ENCODE data around the gene EHMT1. TPM values are rescaled to one million over a fixed set of nuclear protein-coding genes. Genes with fewer than 3 reads are reported as not detected.

Gene EHMT1
- polyA plus RNA-seq, 1 experiment, result 23.3 TPM

DNA sequence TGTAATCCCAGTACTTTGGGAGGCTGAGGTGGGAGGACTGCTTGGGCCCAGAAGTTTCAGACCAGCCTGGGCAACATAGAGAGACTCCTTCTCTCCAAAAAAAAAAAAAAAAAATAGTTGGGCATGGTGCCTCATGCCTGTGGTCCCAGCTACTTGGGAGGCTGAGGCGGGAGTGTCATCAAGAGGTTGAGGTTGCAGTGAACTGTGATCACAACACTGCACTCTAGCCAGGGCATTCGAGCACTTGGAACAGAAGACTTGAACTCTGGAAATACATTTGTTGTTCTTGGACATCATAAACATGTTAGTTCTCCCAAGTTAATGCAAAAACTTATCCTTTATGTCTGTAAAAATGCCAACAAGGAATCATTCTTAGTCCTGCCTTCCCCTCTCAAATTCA is 29.6 kb downstream of the EHMT1 start:
- CTCF ChIA-PET, result interaction anchor here (0.8 to 0.9 kb wide), 2 partner anchors 12 to 17 kb away, joined by 3 read pairs; no protein-coding TSS in a partner anchor
- Histone ChIP-seq H3K36me3 (ENCODE audit: control insufficient read depth, insufficient read depth, low read length) (peaks cover 5% of the 10 kb centered on the region; the same call in 1 of the 2 replicates), H3K27me3 (ENCODE audit: control insufficient read depth, insufficient read depth, low read length) (no peaks in the 10 kb centered on the region), H3K4me3 (ENCODE audit: low read depth, low read length) (no peak overlapping the region)
- TF ChIP-seq, protein P1, sequence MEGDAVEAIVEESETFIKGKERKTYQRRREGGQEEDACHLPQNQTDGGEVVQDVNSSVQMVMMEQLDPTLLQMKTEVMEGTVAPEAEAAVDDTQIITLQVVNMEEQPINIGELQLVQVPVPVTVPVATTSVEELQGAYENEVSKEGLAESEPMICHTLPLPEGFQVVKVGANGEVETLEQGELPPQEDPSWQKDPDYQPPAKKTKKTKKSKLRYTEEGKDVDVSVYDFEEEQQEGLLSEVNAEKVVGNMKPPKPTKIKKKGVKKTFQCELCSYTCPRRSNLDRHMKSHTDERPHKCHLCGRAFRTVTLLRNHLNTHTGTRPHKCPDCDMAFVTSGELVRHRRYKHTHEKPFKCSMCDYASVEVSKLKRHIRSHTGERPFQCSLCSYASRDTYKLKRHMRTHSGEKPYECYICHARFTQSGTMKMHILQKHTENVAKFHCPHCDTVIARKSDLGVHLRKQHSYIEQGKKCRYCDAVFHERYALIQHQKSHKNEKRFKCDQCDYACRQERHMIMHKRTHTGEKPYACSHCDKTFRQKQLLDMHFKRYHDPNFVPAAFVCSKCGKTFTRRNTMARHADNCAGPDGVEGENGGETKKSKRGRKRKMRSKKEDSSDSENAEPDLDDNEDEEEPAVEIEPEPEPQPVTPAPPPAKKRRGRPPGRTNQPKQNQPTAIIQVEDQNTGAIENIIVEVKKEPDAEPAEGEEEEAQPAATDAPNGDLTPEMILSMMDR (IDR thresholded peaks at IDR 0.05; ENCODE audit: insufficient read depth, low read depth, low read length), result no peak
- POLR2A ChIA-PET, result no interaction called here
- DNase-seq (ENCODE audit: low read depth), result no peak

DNA sequence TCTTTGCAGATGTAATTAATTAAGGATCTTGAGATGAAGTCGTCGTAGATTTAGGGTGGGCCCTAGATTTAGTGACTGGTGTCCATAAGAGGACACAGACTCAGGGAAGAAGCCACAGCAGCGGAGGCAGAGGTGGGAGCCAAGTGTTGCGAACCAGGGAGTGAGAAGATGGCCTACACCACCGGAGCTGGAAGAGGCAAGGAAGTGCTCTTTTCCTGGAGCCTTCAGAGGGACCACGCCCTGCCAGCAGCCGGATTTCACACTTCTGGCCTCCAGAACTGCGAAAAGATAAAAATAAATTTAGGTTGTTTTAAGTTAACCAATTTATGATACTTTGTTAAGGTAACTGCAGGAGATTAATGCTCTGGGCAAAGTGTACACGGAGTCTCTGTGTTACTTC is 30.7 kb downstream of the EHMT1 start:
- Histone ChIP-seq H3K36me3 (ENCODE audit: control insufficient read depth, insufficient read depth, low read length) (peaks cover 2% of the 10 kb centered on the region; the same call in 1 of the 2 replicates), H3K27me3 (ENCODE audit: control insufficient read depth, insufficient read depth, low read length) (no peaks in the 10 kb centered on the region), H3K4me3 (ENCODE audit: low read depth, low read length) (no peak overlapping the region)
- TF ChIP-seq, protein P1 (IDR thresholded peaks at IDR 0.05; ENCODE audit: insufficient read depth, low read depth, low read length), result no peak
- CTCF ChIA-PET, result interaction anchor here (1.0 to 1.7 kb wide), 2 partner anchors 17 to 18 kb away, joined by 4 read pairs; no protein-coding TSS in a partner anchor
- POLR2A ChIA-PET, result no interaction called here
- DNase-seq (ENCODE audit: low read depth), result no peak

DNA sequence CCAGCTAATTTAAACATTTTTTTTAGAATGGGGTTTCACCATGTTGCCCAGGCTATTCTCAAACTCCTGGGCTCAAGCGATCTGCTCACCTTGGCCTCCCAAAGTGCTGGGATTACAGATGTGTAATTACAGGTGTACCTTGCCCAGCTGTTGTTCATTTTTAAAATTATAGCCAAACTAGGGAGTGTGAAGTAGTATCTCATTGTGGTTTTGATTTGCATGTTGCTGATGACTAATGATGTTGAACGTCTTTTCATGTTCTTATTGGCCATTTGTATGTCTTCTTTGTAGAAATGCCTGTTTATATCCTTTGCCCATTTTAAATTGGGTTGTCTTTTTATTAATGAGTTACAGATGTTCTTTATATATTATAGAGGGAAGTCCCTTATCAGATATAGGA is 31.5 kb downstream of the EHMT1 start:
- Histone ChIP-seq H3K27me3 (ENCODE audit: control insufficient read depth, insufficient read depth, low read length) (no peaks in the 10 kb centered on the region), H3K4me3 (ENCODE audit: low read depth, low read length) (no peak overlapping the region), H3K36me3 (ENCODE audit: control insufficient read depth, insufficient read depth, low read length) (peaks cover 2% of the 10 kb centered on the region; the same call in 1 of the 2 replicates)
- TF ChIP-seq, protein P1 (IDR thresholded peaks at IDR 0.05; ENCODE audit: insufficient read depth, low read depth, low read length), result no peak
- ChIA-PET CTCF (interaction anchor here (1.0 to 1.7 kb wide), 3 partner anchors 9 to 18 kb away, joined by 3 to 4 read pairs (median 4); no protein-coding TSS in a partner anchor), POLR2A (no interaction called here)
- no peak for DNase-seq (ENCODE audit: low read depth)

DNA sequence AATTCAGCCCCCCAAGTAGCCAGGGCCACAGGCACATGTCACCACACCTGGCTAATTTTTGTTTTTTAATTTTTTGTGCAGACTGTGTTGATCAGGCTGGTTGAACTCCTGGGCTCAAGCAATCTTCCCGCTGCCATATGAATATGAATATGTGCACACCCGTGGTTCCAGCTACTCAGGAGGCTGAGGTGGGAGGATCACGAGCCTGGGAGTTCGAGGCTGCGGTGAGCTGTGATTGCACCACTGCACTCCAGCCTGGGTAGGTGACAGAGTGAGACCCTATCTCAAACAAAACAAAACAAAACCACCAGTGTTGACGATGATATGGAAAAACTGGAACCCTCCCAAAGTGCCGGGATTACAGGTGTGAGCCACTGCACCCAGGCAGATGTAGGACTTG is 32.0 kb downstream of the EHMT1 start:
- Histone ChIP-seq H3K4me3 (ENCODE audit: low read depth, low read length) (no peak overlapping the region), H3K27me3 (ENCODE audit: control insufficient read depth, insufficient read depth, low read length) (no peaks in the 10 kb centered on the region), H3K36me3 (ENCODE audit: control insufficient read depth, insufficient read depth, low read length) (peaks cover 4% of the 10 kb centered on the region; the same call in 1 of the 2 replicates)
- CTCF ChIA-PET, result interaction anchor here (1.0 to 1.7 kb wide), 3 partner anchors 8 to 15 kb away, joined by 3 to 4 read pairs (median 3); no protein-coding TSS in a partner anchor
- TF ChIP-seq, protein P1 (IDR thresholded peaks at IDR 0.05; ENCODE audit: insufficient read depth, low read depth, low read length), result no peak
- POLR2A ChIA-PET, result no interaction called here
- no peak for DNase-seq (ENCODE audit: low read depth)

DNA sequence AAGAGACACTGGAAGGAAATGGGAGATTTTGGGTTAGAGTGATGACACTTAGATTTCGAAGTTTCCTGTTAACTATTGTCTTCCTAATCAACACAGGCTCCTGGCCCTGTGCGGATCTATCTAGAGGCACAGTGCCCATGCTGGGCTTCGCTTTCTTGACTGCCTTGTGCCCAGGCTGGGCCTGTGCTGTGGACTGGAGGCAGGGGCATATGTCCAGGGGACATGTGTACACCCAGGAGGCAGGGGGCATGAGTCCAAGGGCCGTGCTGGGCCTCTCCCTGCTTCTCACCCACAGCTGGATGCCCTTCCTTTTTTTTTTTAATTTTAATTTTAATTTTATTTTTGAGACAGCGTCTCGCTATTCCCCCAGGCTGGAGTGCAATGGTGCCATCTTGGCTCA is 37.6 kb downstream of the EHMT1 start:
- Histone ChIP-seq H3K36me3 (ENCODE audit: control insufficient read depth, insufficient read depth, low read length) (0 out of 2 replicates have a peak, but pooled peaks cover 2% of the 10 kb centered on the region), H3K4me3 (ENCODE audit: low read depth, low read length) (no peak overlapping the region), H3K27me3 (ENCODE audit: control insufficient read depth, insufficient read depth, low read length) (no peaks in the 10 kb centered on the region)
- ChIA-PET CTCF (interaction anchor here (0.6 to 1.0 kb wide), 3 partner anchors 19 to 28 kb away, joined by 3 read pairs; no protein-coding TSS in a partner anchor), POLR2A (no interaction called here)
- no peak for DNase-seq (ENCODE audit: low read depth)
- TF ChIP-seq, protein P1 (IDR thresholded peaks at IDR 0.05; ENCODE audit: insufficient read depth, low read depth, low read length), result no peak
